ENCODE data around the gene VSIR.

The VSIR gene

DNA sequence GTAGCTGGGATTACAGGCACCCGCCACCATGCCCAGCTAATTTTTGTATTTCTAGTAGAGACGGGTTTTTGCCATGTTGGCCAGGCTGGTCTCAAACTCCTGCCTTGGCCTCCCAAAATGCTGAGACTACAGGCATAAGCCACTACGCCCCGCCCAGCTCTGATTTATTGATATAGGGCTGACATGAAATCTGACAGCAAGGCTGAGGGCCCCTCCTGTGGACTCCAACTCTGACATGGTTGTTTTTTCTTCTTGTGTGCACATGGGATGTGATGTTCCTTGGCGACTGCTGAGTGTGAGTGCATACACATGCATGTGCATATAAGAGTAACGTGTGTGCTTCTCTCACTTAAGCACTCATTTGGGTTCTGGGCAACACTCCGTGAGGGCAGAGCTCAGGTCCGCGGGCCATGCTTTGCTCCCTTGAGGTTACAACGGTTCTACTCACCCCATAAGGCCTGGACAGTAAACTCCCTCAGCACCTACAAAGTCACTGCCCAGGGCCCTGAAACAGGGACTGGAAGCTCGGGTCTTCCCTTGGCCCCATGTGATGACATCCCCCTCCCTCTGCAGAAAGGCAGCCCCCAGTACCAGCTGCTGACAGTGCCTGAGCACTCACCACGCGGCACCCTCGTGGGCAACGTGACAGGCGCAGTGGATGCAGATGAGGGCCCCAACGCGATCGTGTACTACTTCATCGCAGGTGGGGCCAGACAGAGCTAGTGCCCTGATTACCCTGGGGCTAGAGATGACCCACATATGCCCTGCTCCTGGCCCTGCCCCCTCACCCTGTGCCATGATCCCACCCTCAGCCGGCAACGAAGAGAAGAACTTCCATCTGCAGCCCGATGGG, 33.6 kb upstream of the VSIR start:
- no peak for DNase-seq

DNA sequence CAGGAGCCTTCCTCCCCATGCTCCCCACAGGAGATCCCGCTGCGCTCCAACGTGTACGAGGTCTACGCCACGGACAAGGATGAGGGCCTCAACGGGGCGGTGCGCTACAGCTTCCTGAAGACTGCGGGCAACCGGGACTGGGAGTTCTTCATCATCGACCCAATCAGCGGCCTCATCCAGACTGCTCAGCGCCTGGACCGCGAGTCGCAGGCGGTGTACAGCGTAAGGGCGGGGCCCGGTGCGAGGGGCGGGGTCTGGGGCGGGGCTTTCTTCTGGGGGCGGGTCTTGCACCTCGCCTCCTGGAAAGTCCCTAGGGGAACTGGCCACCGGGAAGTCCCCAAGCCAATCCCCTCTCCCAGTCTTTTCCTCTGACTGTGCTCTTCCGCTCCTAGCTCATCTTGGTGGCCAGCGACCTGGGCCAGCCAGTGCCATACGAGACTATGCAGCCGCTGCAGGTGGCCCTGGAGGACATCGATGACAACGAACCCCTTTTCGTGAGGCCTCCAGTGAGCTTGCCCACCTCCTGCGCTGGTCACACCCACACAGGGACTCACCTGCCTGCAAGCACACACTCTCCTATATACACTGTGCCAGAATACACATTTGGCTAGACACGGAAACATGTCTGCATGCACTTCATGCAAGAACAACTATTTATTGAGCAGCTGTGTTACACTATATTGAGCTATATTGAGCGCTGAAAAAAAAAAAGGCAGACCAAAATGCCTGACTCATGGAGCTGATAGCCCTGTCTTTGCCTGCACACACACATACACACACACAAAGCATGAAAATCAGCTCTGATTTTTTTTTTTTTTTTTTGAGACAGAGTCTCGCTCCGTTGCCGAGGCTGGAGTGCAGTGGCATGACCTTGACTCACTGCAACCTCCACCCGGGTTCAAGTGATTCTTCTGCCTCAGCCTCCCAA, 32.7 kb upstream of the VSIR start:
- no peak for DNase-seq

DNA sequence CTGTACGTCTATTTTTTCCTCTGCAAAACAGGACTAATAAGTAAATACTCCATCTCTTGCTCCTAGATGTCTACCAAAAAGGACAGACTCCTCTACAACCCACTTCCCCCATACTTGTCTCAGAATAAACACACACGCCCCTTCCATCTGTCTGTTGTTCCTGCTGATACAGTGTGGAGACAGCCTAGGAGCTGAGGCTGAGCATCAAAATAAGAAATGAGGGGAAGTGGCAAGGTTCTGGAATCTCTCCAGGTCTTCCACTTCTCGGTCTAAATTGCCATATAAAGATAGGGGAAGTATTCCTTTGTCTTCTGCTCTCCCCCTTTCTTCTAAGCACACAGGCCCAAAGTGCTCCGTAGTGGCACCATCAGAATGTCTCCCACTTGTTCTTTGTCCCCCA, 30.8 kb upstream of the VSIR start:
- DNase-seq = no peak

DNA sequence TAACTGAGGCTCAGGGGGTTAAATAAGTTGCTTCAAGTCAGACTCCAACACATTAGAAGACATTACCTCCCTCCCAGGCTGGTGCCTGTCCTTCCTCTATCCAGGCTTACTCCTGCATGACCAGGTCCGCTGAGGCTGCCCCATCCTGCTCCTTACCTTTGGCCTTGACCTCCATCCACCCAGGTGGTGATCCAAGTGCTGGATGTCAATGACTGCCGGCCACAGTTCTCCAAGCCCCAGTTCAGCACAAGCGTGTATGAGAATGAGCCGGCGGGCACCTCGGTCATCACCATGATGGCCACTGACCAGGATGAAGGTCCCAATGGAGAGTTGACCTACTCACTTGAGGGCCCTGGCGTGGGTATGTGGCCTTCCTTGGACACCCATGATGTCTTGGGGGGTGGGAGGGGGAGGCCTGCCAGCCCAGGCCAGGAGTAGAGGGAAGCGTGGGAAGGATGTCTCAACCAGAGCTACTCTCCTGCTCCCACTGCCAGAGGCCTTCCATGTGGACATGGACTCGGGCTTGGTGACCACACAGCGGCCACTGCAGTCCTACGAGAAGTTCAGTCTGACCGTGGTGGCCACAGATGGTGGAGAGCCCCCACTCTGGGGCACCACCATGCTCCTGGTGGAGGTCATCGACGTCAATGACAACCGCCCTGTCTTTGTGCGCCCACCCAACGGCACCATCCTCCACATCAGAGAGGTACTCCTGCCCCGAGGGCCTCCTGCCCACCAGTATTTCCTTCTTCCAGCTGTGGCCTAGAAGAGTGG, 29.6 kb upstream of the VSIR start:
- DNase-seq = no peak

DNA sequence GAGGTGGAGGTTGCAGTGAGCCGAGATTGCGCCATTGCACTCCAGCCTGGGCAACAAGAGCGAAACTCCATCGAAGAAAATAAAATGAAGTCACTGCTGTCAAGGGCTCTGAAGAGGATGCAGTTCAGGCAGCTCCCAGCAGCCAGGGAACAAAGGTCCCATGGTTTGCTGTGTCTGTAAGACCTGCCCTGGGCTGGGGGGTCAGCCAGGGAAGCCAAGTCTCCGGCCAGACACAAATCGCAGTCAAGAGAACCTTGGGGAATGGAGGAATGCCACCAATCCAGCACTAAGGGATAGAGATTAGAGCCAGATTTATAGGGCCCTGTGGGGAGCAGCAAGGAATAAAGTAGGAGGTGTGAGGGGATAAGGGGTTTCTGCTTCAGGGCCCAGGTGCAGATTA, 28.9 kb upstream of the VSIR start:
- no peak for DNase-seq

DNA sequence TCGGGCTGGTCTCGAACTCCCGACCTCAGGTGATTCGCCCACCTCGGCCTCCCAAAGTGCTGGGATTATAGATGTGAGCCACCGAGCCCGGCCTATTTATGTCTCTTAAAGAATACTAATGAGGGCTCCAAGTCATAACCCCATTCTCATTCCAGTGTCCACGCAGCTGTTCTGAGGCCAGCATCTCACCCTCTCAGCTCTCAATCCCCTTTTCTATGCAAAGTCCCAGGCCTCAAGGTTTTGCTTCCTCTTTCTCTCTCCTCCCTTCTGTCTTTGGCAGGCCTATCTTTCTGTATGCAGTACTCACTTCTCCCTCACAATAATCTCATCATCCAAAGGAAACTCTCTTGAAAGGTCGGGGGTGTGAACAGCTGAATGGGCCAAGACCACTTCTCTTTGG, 28.0 kb upstream of the VSIR start:
- DNase-seq = no peak

DNA sequence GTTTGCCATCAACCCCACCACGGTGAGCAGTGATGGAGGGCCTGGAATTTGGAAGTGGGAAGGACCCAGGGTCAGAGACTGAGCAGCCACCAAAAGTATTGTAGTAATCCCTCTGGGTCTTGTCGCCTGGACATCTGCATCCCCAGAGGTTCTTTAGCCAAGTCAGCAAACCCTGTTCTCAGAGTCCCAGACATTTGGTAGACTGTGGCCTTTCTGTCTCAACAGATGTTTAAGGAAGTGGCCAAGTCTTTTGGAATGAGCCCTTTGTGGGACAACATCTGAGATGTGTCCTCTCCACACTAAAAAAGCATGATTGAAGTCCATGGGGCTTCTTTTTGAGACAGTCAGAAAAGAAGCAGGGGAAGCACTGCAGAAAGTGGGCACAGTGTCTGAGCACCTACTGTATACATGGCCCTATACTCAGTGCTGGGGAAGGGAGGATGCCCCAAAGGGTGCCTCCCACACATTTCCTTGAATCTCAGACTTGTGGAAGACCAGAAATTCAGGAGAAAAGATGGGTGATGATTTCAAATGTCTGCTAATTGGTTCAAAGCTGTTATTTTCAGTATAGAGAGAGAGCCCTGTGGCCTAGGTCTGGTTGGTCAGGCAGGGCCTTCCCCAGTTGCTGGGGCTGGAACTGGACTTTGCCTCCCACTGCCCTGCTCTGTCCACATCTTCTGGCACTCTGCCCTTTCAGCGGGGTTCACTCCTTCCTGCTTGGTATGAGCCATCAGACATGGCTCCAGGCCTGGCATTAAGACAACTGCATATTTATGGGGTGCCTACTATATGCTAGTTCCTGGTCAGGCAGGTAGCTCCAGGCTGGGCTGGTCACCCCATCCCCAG, 26.5 kb upstream of the VSIR start:
- no peak for DNase-seq

DNA sequence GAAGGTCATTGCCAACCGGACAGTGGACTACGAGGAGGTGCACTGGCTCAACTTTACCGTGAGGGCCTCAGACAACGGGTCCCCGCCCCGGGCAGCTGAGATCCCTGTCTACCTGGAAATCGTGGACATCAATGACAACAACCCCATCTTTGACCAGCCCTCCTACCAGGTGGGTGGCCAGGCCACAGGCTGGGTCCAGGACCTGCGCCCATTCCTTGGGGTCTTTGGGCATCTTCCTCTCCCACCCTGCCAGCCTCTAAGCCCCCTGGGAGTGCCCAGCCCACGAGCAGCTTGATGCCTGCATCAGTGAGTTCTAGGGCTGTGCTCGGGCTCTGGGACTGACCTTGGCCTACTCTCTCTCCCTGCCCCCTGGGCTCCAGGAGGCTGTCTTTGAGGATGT, 25.8 kb upstream of the VSIR start:
- no peak for DNase-seq

DNA sequence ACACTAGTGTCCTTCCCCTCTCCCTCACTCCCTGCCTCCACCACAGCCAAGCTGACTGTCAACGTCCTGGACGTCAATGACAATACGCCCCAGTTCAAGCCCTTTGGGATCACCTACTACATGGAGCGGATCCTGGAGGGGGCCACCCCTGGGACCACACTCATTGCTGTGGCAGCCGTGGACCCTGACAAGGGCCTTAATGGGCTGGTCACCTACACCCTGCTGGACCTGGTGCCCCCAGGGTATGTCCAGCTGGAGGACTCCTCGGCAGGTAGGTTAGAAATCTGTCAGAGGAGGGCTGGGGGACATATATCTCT, 24.9 kb upstream of the VSIR start:
- no peak for DNase-seq

DNA sequence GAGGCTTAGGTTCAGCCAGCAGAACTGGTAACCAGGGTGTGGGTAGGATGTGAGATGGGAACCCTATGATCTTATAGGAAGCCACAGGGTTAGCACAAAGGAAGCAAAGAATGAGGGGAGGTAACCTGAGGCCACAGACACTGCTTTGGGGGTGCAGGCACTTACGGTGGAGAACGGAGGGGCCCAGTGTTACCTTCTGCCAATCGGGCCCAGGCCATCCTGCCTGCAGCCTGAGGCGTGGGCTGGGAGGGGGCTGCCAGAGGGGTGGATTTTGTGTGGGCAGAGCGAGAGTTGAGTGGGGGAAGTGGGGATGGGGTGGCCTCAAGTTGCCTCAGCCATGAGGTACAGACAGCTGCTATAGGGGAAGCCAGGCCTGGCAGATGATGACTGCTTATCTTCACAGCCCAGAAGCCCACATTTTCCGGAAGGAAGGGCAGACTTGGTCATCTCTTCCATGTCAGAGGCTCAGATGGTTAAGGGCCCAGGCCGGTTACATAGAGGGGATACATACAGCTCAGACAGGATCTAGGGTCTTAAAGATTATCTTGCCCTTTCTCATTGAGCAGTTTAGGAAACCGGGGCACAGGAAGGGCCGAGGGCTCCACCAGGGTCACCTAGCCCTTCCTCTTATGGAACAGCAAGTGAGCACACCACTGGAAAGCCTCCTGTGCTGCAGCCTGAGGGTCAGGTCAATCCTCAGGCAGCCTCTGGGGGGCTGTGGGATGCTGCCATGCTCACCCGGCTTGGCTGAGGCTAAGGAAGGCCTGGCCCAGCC, 24.4 kb upstream of the VSIR start:
- DNase-seq = no peak

DNA sequence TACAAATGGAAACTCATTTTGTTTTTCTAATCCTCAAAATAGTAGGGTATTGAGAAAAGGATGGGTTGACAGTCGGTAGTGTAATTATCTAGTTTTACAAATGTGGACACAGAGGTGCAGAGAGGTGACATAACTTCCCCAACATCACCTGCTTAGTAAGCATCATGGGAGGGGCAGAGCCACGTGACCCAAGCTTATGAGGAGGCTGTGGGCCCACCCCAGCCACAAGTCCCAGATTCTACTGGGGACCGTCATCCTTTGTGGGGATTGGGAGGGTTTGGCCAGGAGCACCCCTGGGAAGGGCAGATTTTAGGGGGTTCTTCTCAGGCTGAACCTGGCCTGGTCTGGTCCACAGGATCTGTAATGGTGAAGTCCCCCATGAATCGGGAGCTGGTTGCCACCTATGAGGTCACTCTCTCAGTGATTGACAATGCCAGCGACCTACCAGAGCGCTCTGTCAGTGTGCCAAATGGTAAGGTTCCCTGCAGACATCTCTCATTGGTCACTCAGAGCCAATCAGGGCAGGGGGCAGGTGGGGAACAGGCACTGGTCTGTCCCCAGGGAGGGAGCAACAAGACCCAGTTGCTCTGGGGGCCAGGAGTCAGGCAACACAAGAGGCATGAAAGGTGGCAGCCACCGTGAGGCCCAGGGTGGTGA, 23.6 kb upstream of the VSIR start:
- no peak for DNase-seq

DNA sequence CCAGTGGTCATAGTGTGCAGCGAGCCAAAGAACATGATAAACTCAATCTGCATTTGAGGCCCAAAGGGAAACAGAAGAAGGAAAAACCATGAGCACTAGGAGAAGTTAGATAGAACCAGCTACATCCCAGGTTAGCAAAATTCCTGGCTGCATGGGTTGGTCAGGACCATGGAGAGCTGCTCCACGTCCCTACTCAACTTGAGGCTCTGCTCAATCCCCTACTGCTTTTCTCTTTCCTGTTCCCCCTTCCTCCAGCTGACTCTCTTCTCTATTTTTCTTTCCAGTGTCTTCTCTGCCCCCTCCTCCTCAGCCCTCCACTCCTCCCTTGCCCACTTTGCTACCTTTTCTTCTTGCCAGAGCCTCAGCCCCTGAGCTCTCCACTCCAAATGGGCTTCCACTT, 21.9 kb upstream of the VSIR start:
- DNase-seq = no peak

DNA sequence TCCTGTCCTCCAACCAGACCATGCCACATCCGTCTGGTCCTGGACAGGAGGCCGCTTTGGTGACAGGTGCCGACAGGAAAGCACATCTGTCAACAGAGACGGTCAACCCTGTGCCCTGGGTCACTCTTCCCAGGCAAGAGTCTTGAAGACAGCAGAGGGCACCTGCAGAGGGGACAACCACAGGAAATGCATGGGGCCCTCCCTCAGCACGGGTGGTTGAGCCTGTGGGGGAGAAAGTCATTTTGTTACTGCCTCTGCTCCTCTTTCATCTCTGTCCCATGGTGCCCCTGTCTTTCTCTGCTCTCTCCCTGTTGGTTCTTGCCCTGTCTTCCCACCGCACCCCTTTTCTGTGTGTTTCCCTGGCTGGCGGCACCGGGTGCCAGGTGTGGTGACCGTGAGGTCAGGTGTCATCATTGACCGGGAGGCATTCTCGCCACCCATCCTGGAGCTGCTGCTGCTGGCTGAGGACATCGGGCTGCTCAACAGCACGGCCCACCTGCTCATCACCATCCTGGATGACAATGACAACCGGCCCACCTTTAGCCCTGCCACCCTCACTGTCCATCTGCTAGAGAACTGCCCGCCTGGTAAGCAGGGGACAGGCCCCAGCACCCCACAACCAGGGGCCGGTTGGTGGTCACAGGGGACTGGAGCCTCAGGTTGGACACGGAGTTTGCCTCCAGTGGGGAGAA, 17.6 kb upstream of the VSIR start:
- DNase-seq = no peak

DNA sequence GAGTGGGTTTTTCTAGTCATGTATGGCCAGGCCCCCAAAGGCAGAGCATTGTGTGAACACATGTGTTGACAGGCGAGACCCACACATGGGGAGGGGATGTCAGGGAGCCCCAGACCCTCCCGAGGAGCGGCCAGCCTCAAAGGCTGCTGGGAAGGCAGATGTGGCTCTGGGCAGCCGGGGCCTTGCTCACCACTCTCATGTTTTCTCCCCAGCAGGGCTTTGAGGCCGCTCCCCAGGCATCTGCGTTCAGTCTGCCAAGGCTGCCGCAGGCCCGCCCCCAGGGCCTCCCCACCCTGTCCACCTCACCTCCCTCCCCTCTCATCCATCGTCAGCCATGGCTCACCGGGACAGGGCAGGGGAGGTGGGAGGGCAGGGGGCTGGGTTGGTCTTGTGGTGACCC, 16.6 kb upstream of the VSIR start:
- DNase-seq = no peak

DNA sequence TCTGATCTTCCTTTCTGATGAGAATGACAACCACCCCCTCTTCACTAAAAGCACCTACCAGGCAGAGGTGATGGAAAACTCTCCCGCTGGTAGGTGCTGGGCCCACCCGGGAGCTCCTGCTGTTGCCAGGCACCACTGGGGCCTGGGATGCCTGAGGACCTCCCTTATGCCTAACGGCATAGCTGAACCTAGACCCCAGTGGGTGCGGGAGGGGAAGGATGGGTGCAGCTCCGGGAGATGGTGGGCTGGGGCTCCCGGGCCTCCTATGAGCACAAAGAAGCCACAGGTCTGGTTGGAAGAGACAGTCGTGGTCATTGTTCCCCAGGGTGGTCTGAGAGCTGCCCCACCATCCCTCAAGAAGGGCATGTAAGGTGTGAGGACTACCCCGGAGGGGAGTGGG, 15.6 kb upstream of the VSIR start:
- DNase-seq = no peak

DNA sequence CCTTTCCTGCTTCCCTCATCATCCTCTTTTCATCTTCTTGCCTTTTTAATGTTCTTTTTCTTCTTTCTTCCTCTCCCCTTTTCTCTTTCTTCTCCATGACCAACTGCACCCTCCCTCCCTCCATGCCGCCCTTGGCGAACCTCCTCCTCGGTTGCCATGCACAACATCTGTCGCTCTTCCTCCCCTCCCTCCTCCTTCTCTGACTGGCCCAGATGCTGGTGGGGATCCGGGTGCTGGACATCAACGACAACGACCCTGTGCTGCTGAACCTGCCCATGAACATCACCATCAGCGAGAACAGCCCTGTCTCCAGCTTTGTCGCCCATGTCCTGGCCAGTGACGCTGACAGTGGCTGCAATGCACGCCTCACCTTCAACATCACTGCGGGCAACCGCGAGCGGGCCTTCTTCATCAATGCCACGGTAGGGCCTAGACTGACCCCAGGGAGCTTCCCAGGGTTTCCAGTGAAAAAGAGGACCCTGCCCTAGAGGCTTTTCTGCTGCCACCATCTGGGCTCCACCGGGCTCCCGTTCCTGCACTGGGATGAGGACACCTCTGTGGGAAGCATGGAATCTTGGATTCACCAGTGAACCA, 11.5 kb upstream of the VSIR start:
- no peak for DNase-seq

DNA sequence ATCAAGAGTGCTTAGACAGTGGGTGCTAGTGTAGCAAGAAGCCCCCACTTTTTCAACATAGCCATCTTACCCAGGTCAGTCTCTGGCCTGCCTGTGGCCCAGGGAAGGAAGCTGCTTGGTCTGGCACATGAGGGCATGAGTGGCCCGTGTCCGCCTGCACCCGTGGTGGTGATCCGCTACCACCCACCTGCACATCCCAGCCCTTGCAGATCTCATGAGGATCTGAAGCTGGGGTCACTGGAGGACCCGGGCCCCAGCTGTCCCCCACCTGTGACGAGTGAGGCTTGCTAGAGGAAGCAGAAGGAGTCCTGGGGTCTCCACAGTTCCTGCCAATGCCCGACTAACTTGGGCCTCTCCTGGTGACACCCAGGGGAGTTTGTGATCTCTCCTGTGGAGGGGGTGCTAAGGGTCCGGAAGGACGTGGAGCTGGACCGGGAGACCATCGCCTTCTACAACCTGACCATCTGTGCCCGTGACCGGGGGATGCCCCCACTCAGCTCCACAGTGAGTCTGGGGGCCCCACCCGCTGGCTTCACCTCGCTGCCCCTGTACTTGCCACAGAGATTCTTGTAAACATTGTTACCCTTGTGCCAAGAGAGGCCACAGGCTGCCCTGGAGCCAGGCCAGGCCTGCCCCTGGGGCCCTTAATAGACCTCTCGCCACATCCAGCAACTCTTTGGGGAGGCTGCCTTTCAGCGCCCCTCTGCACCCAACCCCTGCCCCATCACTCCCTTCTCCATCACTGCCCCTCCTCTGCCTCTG, 10.8 kb upstream of the VSIR start:
- DNase-seq = no peak

DNA sequence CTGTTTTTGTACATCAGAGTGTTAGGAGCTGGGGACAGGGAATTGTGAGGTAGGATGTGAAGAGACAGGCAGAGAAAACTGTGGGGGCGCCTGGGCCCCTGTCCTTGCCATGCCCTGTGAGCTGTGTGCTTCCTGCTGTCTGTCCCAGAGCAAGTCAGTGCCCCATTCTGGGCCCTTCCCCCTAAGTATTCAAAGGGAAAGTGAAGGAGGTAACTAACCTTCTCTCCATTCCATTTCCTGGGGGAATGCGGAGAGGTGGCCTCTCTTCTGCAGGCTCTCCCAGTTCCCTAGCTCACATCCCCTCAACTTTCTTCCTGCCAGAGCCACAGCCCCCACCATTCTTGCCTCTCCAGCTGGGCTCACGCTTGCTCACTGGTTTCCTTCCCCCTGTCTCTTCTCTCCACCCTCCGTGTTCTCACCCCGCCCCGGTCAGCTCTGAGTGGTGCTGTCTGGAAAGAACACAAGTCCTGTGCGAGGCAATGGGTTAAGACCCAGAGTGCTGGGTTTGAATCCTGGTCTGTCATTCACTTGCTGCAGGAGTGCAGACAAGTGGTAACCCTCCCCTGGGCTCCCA, 9.7 kb upstream of the VSIR start:
- DNase-seq = no peak

Data from GOT3 (cell line).